Panc1 (cell line): ENCODE results near the gene KRT16. TPM values are rescaled to one million over a fixed set of nuclear protein-coding genes. Genes with fewer than 3 reads are reported as not detected.

Experiments
- ATAC-seq: fragments of 200-7000 bp; cut with Tn5 transposase; 2 replicates; pipeline ENCODE4 v1.9.1; 2020; ENCODE audit warnings: mild to moderate bottlenecking, moderate library complexity
- BruUV-seq: library from RNA; stranded (reverse); fragments of 400-500 nt; replicated peaks from 2 replicates; lab custom pipeline; 2021; lab: Mats Ljungman, UMichigan
- CTCF ChIA-PET: fragments of 300-600 bp; sonication (Branson Sonifier 250); formaldehyde crosslinking; loops from one replicate; lab custom pipeline; 2022; ENCODE audit warnings: antibody characterized with exemption; lab: Charles Lee
- POLR2A ChIA-PET: fragments of 300-600 bp; sonication (Branson Sonifier 250); formaldehyde crosslinking; loops from one replicate; lab custom pipeline; 2022; ENCODE audit warnings: antibody characterized with exemption; lab: Charles Lee
- DNase-seq: peaks from one replicate; pipeline ENCODE4 v3.0.0-alpha.2; 2010; ENCODE audit warnings: low read depth, low spot score
- H3K27ac ChIP-seq: 2 replicates; pipeline ENCODE4 v1.5.1; 2011; ENCODE audit warnings: mild to moderate bottlenecking, low read length, inconsistent platforms
- H3K27me3 ChIP-seq: fragments of 200-500 bp; sonication (Bioruptor generic); 2 replicates; pipeline ENCODE4 v1.6.0; 2014; ENCODE audit warnings: low read length, inconsistent platforms; ENCODE audit not compliant: control insufficient read depth, insufficient read depth
- H3K36me3 ChIP-seq: fragments of 200-500 bp; sonication (Bioruptor generic); 2 replicates; pipeline ENCODE4 v1.5.1; 2014; ENCODE audit warnings: inconsistent platforms, mild to moderate bottlenecking, low read length, moderate library complexity; ENCODE audit not compliant: control insufficient read depth, insufficient read depth
- H3K4me1 ChIP-seq: 2 replicates; pipeline ENCODE4 v1.5.1; 2011; ENCODE audit warnings: inconsistent platforms, mild to moderate bottlenecking, low read length, moderate library complexity; ENCODE audit not compliant: control insufficient read depth, insufficient read depth
- H3K4me3 ChIP-seq, 2 experiments: 2 replicates each; pipeline ENCODE4 v1.5.1; 2011 to 2012; ENCODE audit warnings: low read depth in 2 of 2, low read length in 2 of 2, mild to moderate bottlenecking in 2 of 2, inconsistent platforms in 1 of 2, moderate library complexity in 1 of 2
- H3K9me3 ChIP-seq: fragments of 200-500 bp; sonication (Bioruptor generic); 2 replicates; pipeline ENCODE4 v1.5.1; 2014; ENCODE audit warnings: low read depth, mild to moderate bottlenecking, inconsistent platforms, low read length, moderate library complexity; ENCODE audit not compliant: control insufficient read depth, insufficient read depth
- CTCF ChIP-seq: fragments of 450-650 bp; IDR thresholded peaks from 2 replicates; pipeline ENCODE4 v1.5.1; 2017; ENCODE audit warnings: mild to moderate bottlenecking
- POLR2AphosphoS5 ChIP-seq: IDR thresholded peaks from 2 replicates; pipeline ENCODE4 v1.6.1; 2012; ENCODE audit warnings: mild to moderate bottlenecking, low read depth, low read length, moderate library complexity
- REST ChIP-seq, 2 experiments: IDR thresholded peaks; 2 replicates each; pipeline ENCODE4 v1.6.1; 2011 to 2012; ENCODE audit warnings: low read depth in 2 of 2, control low read depth in 1 of 2, low read length in 1 of 2, mild to moderate bottlenecking in 1 of 2, moderate library complexity in 1 of 2; ENCODE audit not compliant: insufficient read depth in 1 of 2
- SIN3A ChIP-seq: IDR thresholded peaks from 2 replicates; pipeline ENCODE4 v1.6.1; 2012; ENCODE audit warnings: low read depth, mild to moderate bottlenecking, low read length, moderate library complexity, borderline replicate concordance; ENCODE audit not compliant: insufficient read depth
- TCF7L2 ChIP-seq: IDR thresholded peaks from 2 replicates; pipeline ENCODE4 v1.6.1; 2011; ENCODE audit warnings: mild to moderate bottlenecking, low read depth, low read length, inconsistent platforms
- in situ Hi-C: cut with HindIII; loops from 2 replicates; pipeline ENCODE4 v1.10.0; 2016; ENCODE audit warnings: low sequenced_read_pairs, low pct_unique_long_range_greater_than_20kb
- intact Hi-C: fragments of 100-400 bp; cut with micrococcal nuclease; formaldehyde crosslinking; loops from one replicate; pipeline ENCODE4 v1.10.0; 2022; ENCODE audit not compliant: unreplicated experiment
- total RNA-seq: library from RNA; stranded (reverse); gene quantifications from one replicate; pipeline ENCODE4 v1.2.1, GENCODE V29; 2021; ENCODE audit not compliant: unreplicated experiment

KRT16 gene
- total RNA-seq, 1 experiment from 2014 or later, result 1.6 TPM

- no TSS peak for BruUV-seq
- intact Hi-C loops, result no loop called here
- POLR2A ChIA-PET, result no interaction called here
Measured at GRCh38 chr17:41580244-41580575, 32.4 kb downstream of the KRT16 start.

GRCh38 chr17:41579484-41580243 is 32.9 kb downstream of the KRT16 start:
- DNase-seq, result peak; percentile 59
- no peaks in the 10 kb centered on the region for H3K36me3 ChIP-seq
- H3K27ac ChIP-seq, result peak overlapping the region; percentile 52
- no peaks in the 10 kb centered on the region for H3K27me3 ChIP-seq
- H3K9me3 ChIP-seq, result no peaks in the 10 kb centered on the region
- in situ Hi-C loops (no loop called here), intact Hi-C loops (no loop called here)
- peak overlapping the region in 1 of 2 experiments; percentile 52; a peak in 2 of 4 replicates for H3K4me3 ChIP-seq
- H3K4me1 ChIP-seq, result peaks cover 9% of the 10 kb centered on the region; the same call in 1 of the 2 replicates
- BruUV-seq, result no TSS peak
- ChIA-PET CTCF (interaction anchor here (0.5 to 1.8 kb wide), 11 partner anchors 13 to 673 kb away, joined by 3 to 23 read pairs (median 3); no protein-coding TSS in a partner anchor), POLR2A (interaction anchor here (0.5 to 0.6 kb wide), 3 partner anchors 14 to 100 kb away, joined by 3 to 6 read pairs (median 5); no protein-coding TSS in a partner anchor)
- peak; percentile 94 for ATAC-seq
- TF ChIP-seq CTCF (peak; percentile 91), TCF7L2 (no peak)

More at GRCh38 chr17:41580244-41580575, 32.4 kb downstream of the KRT16 start:
- no peak for ATAC-seq
- Histone ChIP-seq H3K4me1 (peaks cover 9% of the 10 kb centered on the region; the same call in 1 of the 2 replicates), H3K27ac (peak overlapping the region; percentile 18), H3K4me3 (no peak overlapping the region), H3K36me3 (no peaks in the 10 kb centered on the region), H3K9me3 (no peaks in the 10 kb centered on the region), H3K27me3 (no peaks in the 10 kb centered on the region)
- CTCF ChIA-PET, result interaction anchor here (0.6 to 1.8 kb wide), 7 partner anchors 12 to 83 kb away, joined by 3 to 23 read pairs (median 3); no protein-coding TSS in a partner anchor
- in situ Hi-C loops, result no loop called here
- DNase-seq, result no peak
- TF ChIP-seq TCF7L2, result no peak
- TF ChIP-seq REST (IDR thresholded peaks at IDR 0.05; ENCODE audit: insufficient read depth in 1 of 2, low read depth in 2 of 2, low read length in 1 of 2), result no peak

- peak overlapping the region in 1 of 2 experiments; percentile 52; a peak in 2 of 4 replicates for H3K4me3 ChIP-seq
- no peaks in the 10 kb centered on the region for H3K36me3 ChIP-seq
- DNase-seq (no peak), ATAC-seq (no peak)
- CTCF ChIA-PET, result interaction anchor here (0.5 to 1.8 kb wide), 9 partner anchors 24 to 672 kb away, joined by 3 to 23 read pairs (median 4); no protein-coding TSS in a partner anchor
- peak overlapping the region; percentile 52 for H3K27ac ChIP-seq
- intact Hi-C loops (no loop called here), in situ Hi-C loops (no loop called here)
- H3K27me3 ChIP-seq, result no peaks in the 10 kb centered on the region
- POLR2A ChIA-PET, result interaction anchor here (0.5 to 0.6 kb wide), 2 partner anchors 14 to 100 kb away, joined by 3 to 5 read pairs; no protein-coding TSS in a partner anchor
- BruUV-seq, result no TSS peak
- no peaks in the 10 kb centered on the region for H3K9me3 ChIP-seq
- TF ChIP-seq POLR2AphosphoS5 (no peak), SIN3A (no peak), TCF7L2 (no peak)
- peaks cover 9% of the 10 kb centered on the region; the same call in 1 of the 2 replicates for H3K4me1 ChIP-seq
Measured at GRCh38 chr17:41578971-41579370, 33.6 kb downstream of the KRT16 start.
